ENCODE measurements around the gene FAM229A.
"Not testable (repeated sequence)": the region's sequence is repeated elsewhere in the genome, so short reads cannot be mapped to it uniquely, and the experiment has no call there.

The FAM229A gene

GRCh38 chr1:32400876-32401631 is 38.8 kb upstream of the FAM229A start:
- H3K4me3 ChIP-seq (ENCODE audit: control insufficient read depth, low read depth, low read length) = no peak overlapping the region
- peak; percentile 83 for DNase-seq (ENCODE audit: low read depth)
- TF ChIP-seq CTCF (IDR thresholded peaks at IDR 0.05; ENCODE audit: control insufficient read depth, insufficient read depth, low read depth, low read length, missing control alignments) = peak; percentile 93

- DNase-seq (ENCODE audit: low read depth) = no peak
- TF ChIP-seq CTCF (IDR thresholded peaks at IDR 0.05; ENCODE audit: control insufficient read depth, insufficient read depth, low read depth, low read length, missing control alignments) = no peak
- no peak overlapping the region for H3K4me3 ChIP-seq (ENCODE audit: control insufficient read depth, low read depth, low read length)
These were observed 37.6 kb upstream of the FAM229A start for GRCh38 chr1:32399843-32400242.

GRCh38 chr1:32398401-32398800 is 36.1 kb upstream of the FAM229A start:
- no peak for DNase-seq (ENCODE audit: low read depth)
- H3K4me3 ChIP-seq (ENCODE audit: control insufficient read depth, low read depth, low read length) = no peak overlapping the region
- TF ChIP-seq CTCF (IDR thresholded peaks at IDR 0.05; ENCODE audit: control insufficient read depth, insufficient read depth, low read depth, low read length, missing control alignments) = no peak

- not testable (repeated sequence) for H3K4me3 ChIP-seq (ENCODE audit: control insufficient read depth, low read depth, low read length); DNase-seq (ENCODE audit: low read depth)
These were observed 34.2 kb upstream of the FAM229A start for GRCh38 chr1:32396524-32396923.

- DNase-seq (ENCODE audit: low read depth) = no peak
- H3K4me3 ChIP-seq (ENCODE audit: control insufficient read depth, low read depth, low read length) = peak overlapping the region; percentile 68
- TF ChIP-seq CTCF (IDR thresholded peaks at IDR 0.05; ENCODE audit: control insufficient read depth, insufficient read depth, low read depth, low read length, missing control alignments) = no peak
These were observed 32.7 kb upstream of the FAM229A start for GRCh38 chr1:32394890-32395432.

- no peak for TF ChIP-seq CTCF (IDR thresholded peaks at IDR 0.05; ENCODE audit: control insufficient read depth, insufficient read depth, low read depth, low read length, missing control alignments)
- H3K4me3 ChIP-seq (ENCODE audit: control insufficient read depth, low read depth, low read length) = peak within 1 kb of the TSS; percentile 68
- DNase-seq (ENCODE audit: low read depth) = peak; percentile 86
These were observed 32.0 kb upstream of the FAM229A start, which contains the start of gene BSDC1 for GRCh38 chr1:32394141-32394889. Gene BSDC1 (minus strand): TSS chr1:32394441. CDS start chr1:32394414, 27 bp downstream.

- H3K4me3 ChIP-seq (ENCODE audit: control insufficient read depth, low read depth, low read length) = peak overlapping the region; percentile 68
- no peak for DNase-seq (ENCODE audit: low read depth)
- TF ChIP-seq CTCF (IDR thresholded peaks at IDR 0.05; ENCODE audit: control insufficient read depth, insufficient read depth, low read depth, low read length, missing control alignments) = no peak
These were observed 31.5 kb upstream of the FAM229A start for GRCh38 chr1:32393832-32394140.
